ENCODE results near the gene NLRP5. TPM values are rescaled to one million over a fixed set of nuclear protein-coding genes. Genes with fewer than 3 reads are reported as not detected.

Gene NLRP5
- total RNA-seq (2021; fragmentation: NEBNext Ultra II Directional; extraction: Animal tissue kit (Norgen Biotek cat#: 25700)) = not detected in 2 replicates
- not detected in 2 replicates for polyA plus RNA-seq (2011; rRNA removed)
- polyA plus RNA-seq (2011; cell fraction: cytosol; rRNA removed) = not detected
- not detected for polyA plus RNA-seq (2011; cell fraction: nucleus; rRNA removed)
- not detected in 4 replicates for polyA plus RNA-seq (2012, experiment 1 of 2)
- polyA plus RNA-seq (2012, experiment 2 of 2) = not detected
- not detected for polyA plus RNA-seq (2013, experiment 1 of 2)
- polyA plus RNA-seq (2013, experiment 2 of 2) = not detected
- polyA minus RNA-seq (2011; rRNA and poly(A)+ RNA removed) = not detected in 2 replicates
- polyA minus RNA-seq (2011; cell fraction: cytosol; rRNA and poly(A)+ RNA removed) = not detected
- not detected for polyA minus RNA-seq (2011; cell fraction: nucleus; rRNA and poly(A)+ RNA removed)
- long read RNA-seq, experiment 1 = 0 reads
- long read RNA-seq, experiment 2 = 0 reads

DNA sequence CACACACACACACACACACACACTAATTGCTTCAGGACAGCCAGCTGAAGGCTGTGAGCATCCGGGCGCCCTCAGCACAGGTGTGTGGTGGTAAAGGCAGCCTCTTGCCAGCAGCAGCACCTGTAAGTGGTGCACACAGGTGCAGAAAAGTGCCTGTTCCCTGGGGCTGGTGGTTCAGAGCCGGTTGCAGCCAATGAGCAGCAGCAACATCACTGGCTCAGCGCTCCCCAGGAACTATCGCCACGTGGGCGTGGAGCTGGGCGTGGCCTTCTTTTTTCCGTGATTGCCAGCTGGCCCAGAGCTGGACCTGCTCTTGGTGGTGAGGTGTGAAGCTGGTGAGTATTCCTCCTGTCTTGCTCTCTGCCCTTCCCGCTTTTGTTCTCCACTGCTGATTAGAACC lies at the start of gene NLRP5:
Gene NLRP5 (plus strand): TSS at position 289 of the 400 bp plus-strand sequence.
- Histone ChIP-seq H2BK5ac (ENCODE audit: low read depth, low read length) (no peak within 1 kb of the TSS), H3K79me2 (ENCODE audit: control insufficient read depth in 1 of 2, insufficient read depth in 2 of 2, low read length in 2 of 2) (no peaks in the 10 kb centered on the region), H2BK20ac (ENCODE audit: low read length) (no peak within 1 kb of the TSS), H2BK12ac (ENCODE audit: low read depth, low read length) (no peak within 1 kb of the TSS), H2BK120ac (replicated peaks; ENCODE audit: low read depth, low read length) (no peak within 1 kb of the TSS), H3K18ac (ENCODE audit: extremely low read depth, low read length) (no peak within 1 kb of the TSS), H3K36me3 (ENCODE audit: control insufficient read depth in 2 of 4, insufficient read depth in 4 of 4, low read length in 3 of 4) (no peaks in the 10 kb centered on the region), H2BK15ac (ENCODE audit: low read length) (no peak within 1 kb of the TSS), H3K9me3 (ENCODE audit: insufficient read depth in 2 of 2, low read depth in 1 of 2, low read length in 1 of 2) (peaks cover 48 to 82% of the 10 kb centered on the region in 2 experiments), H3K27ac (ENCODE audit: low read depth, low read length) (no peak within 1 kb of the TSS), H3K79me1 (ENCODE audit: low read depth, low read length) (no peaks in the 10 kb centered on the region), H3K23ac (ENCODE audit: insufficient read length) (no peak within 1 kb of the TSS), H4K91ac (replicated peaks; ENCODE audit: insufficient read length, low read length) (no peak within 1 kb of the TSS), H4K20me1 (replicated peaks in 1 of 2; ENCODE audit: control insufficient read depth in 1 of 2, insufficient read depth in 2 of 2, low read length in 2 of 2) (no peaks in the 10 kb centered on the region), H3K27me3 (replicated peaks in 1 of 4; ENCODE audit: control insufficient read depth in 3 of 4, extremely low read depth in 1 of 4, insufficient read depth in 3 of 4, low read length in 3 of 4) (no peaks in the 10 kb centered on the region), H2AFZ (ENCODE audit: low read length) (no peak within 1 kb of the TSS), H3K4me1 (replicated peaks in 1 of 4; ENCODE audit: control insufficient read depth in 3 of 4, insufficient read depth in 4 of 4, low read length in 3 of 4) (no peaks in the 10 kb centered on the region), H3K14ac (ENCODE audit: insufficient read length) (no peak within 1 kb of the TSS), H3K23me2 (ENCODE audit: low read depth, low read length) (peaks cover 3% of the 10 kb centered on the region; the same call in 1 of the 2 replicates), H4K5ac (ENCODE audit: insufficient read length, low read depth, low read length) (no peak within 1 kb of the TSS), H3K56ac (replicated peaks; ENCODE audit: insufficient read length, low read depth, low read length) (peak within 1 kb of the TSS; percentile 59), H2AK5ac (ENCODE audit: low read depth, low read length) (no peak within 1 kb of the TSS), H3K4ac (replicated peaks; ENCODE audit: insufficient read length, low read depth, low read length) (no peak within 1 kb of the TSS), H3K9ac (replicated peaks in 1 of 4; ENCODE audit: extremely low read depth in 1 of 4, low read depth in 3 of 4, low read length in 3 of 4) (no peak within 1 kb of the TSS), H3K4me2 (ENCODE audit: insufficient read depth in 1 of 2, low read depth in 2 of 2, low read length in 2 of 2) (no peak within 1 kb of the TSS), H3K4me3 (ENCODE audit: extremely low read depth in 1 of 4, insufficient read depth in 2 of 4, low read depth in 3 of 4, low read length in 4 of 4) (no peak within 1 kb of the TSS), H4K8ac (ENCODE audit: extremely low read depth, insufficient read depth, low read length) (no peak within 1 kb of the TSS; the same call in 1 of the 2 replicates)
- FAIRE-seq = no peak
- no peak for DNase-seq (ENCODE audit: low read depth in 1 of 2, low spot score in 2 of 2)
- POLR2A ChIA-PET (ENCODE audit: partially characterized antibody) = no interaction called here
- CTCF ChIA-PET (ENCODE audit: partially characterized antibody) = no interaction called here
- 78% methylated on average over 10 of the region's 10 CpGs; no CpG with 5 or more reads in 1 of the 2 experiments for WGBS, 2 experiments (ENCODE audit: extremely low coverage in 1 of 2, insufficient coverage in 1 of 2, insufficient read length in 1 of 2, insufficient replicate concordance in 2 of 2, low coverage in 1 of 2, low lambda C conversion rate in 2 of 2, missing lambda C conversion rate in 1 of 2)
- TF ChIP-seq BACH1 (IDR thresholded peaks at IDR 0.05; ENCODE audit: low read length) = no peak
- no peak for TF ChIP-seq BCL11A (IDR thresholded peaks at IDR 0.05; ENCODE audit: low read depth in 2 of 2, low read length in 2 of 2)
- TF ChIP-seq PHF8 (conservative IDR thresholded peaks at IDR 0.05; ENCODE audit: low read depth, low read length) = no peak
- no peak for TF ChIP-seq HDAC2 (IDR thresholded peaks at IDR 0.05; ENCODE audit: borderline replicate concordance in 1 of 2, low read depth in 2 of 2, low read length in 2 of 2)
- TF ChIP-seq NRF1 (IDR thresholded peaks at IDR 0.05; ENCODE audit: low read depth, low read length) = no peak
- no peak for TF ChIP-seq GTF2F1 (IDR thresholded peaks at IDR 0.05; ENCODE audit: borderline replicate concordance, low read depth, low read length)
- no peak for TF ChIP-seq JUND (IDR thresholded peaks at IDR 0.05; ENCODE audit: low read length)
- TF ChIP-seq EP300 (IDR thresholded peaks at IDR 0.05; ENCODE audit: borderline replicate concordance in 1 of 2, low read depth in 2 of 2, low read length in 2 of 2) = no peak
- no peak for TF ChIP-seq SP1 (IDR thresholded peaks at IDR 0.05; ENCODE audit: low read depth, low read length)
- no peak for TF ChIP-seq SRF (IDR thresholded peaks at IDR 0.05; ENCODE audit: low read depth, low read length)
- no peak for TF ChIP-seq MAFK (IDR thresholded peaks at IDR 0.05; ENCODE audit: low read depth, low read length)
